H9 (cell line): ENCODE data around the gene GCK. TPM values are rescaled to one million over a fixed set of nuclear protein-coding genes. Genes with fewer than 3 reads are reported as not detected.

Source experiments
- DNase-seq: peaks from one replicate; pipeline ENCODE4 v3.0.0-alpha.2; 2017
- H2AFZ ChIP-seq: one replicate; pipeline ENCODE4 v1.6.1; 2013; ENCODE audit warnings: mild to moderate bottlenecking, low read length, control low read depth, moderate library complexity
- H2AK5ac ChIP-seq: 2 replicates; pipeline ENCODE4 v1.6.1; 2013; ENCODE audit warnings: low read length, control low read depth, mixed read lengths; ENCODE audit not compliant: insufficient read length
- H2BK120ac ChIP-seq: one replicate; pipeline ENCODE4 v1.6.1; 2013; ENCODE audit warnings: low read depth, mild to moderate bottlenecking, low read length, control low read depth, inconsistent platforms; ENCODE audit not compliant: poor library complexity, severe bottlenecking
- H2BK12ac ChIP-seq: 2 replicates; pipeline ENCODE4 v1.6.1; 2013; ENCODE audit warnings: low read length, control low read depth, mixed read lengths, low read depth; ENCODE audit not compliant: insufficient read length
- H2BK15ac ChIP-seq: 2 replicates; pipeline ENCODE4 v1.6.1; 2013; ENCODE audit warnings: low read depth, low read length, control low read depth
- H2BK20ac ChIP-seq: one replicate; pipeline ENCODE4 v1.6.1; 2013; ENCODE audit warnings: low read depth, mild to moderate bottlenecking, low read length, control low read depth, inconsistent platforms; ENCODE audit not compliant: poor library complexity, severe bottlenecking
- H2BK5ac ChIP-seq: 2 replicates; pipeline ENCODE4 v1.6.1; 2013; ENCODE audit warnings: low read length, control low read depth, mixed read lengths; ENCODE audit not compliant: insufficient read length
- H3K14ac ChIP-seq: 2 replicates; pipeline ENCODE4 v1.6.1; 2013; ENCODE audit warnings: low read length, control low read depth; ENCODE audit not compliant: insufficient read depth
- H3K18ac ChIP-seq: 2 replicates; pipeline ENCODE4 v1.6.1; 2013; ENCODE audit warnings: low read depth, mild to moderate bottlenecking, mixed read lengths, low read length, control low read depth; ENCODE audit not compliant: insufficient read length
- H3K23ac ChIP-seq: 2 replicates; pipeline ENCODE4 v1.6.1; 2013; ENCODE audit warnings: low read length, control low read depth, mixed read lengths, low read depth; ENCODE audit not compliant: insufficient read length
- H3K23me2 ChIP-seq: 2 replicates; pipeline ENCODE4 v1.6.1; 2013; ENCODE audit warnings: low read depth, mild to moderate bottlenecking, mixed read lengths, low read length, control low read depth; ENCODE audit not compliant: insufficient read length, poor library complexity, severe bottlenecking
- H3K27ac ChIP-seq: 2 replicates; pipeline ENCODE4 v1.5.1; 2013; ENCODE audit warnings: low read length, control low read depth, mixed read lengths, low read depth; ENCODE audit not compliant: insufficient read length
- H3K27me3 ChIP-seq: 2 replicates; pipeline ENCODE4 v1.6.1; 2013; ENCODE audit warnings: low read length, control low read depth, inconsistent platforms; ENCODE audit not compliant: insufficient read depth
- H3K4ac ChIP-seq: 2 replicates; pipeline ENCODE4 v1.6.1; 2013; ENCODE audit warnings: low read depth, mild to moderate bottlenecking, control low read depth, inconsistent platforms, low read length, moderate library complexity
- H3K4me1 ChIP-seq: 2 replicates; pipeline ENCODE4 v1.6.1; 2013; ENCODE audit warnings: low read length, control low read depth, inconsistent platforms; ENCODE audit not compliant: insufficient read depth
- H3K4me2 ChIP-seq: 2 replicates; pipeline ENCODE4 v1.6.1; 2013; ENCODE audit warnings: low read length, control low read depth, mixed read lengths; ENCODE audit not compliant: insufficient read length, insufficient read depth
- H3K56ac ChIP-seq: 2 replicates; pipeline ENCODE4 v1.6.1; 2013; ENCODE audit warnings: low read depth, mild to moderate bottlenecking, mixed read lengths, low read length, control low read depth; ENCODE audit not compliant: insufficient read length
- H3K79me1 ChIP-seq: 2 replicates; pipeline ENCODE4 v1.6.1; 2013; ENCODE audit warnings: low read depth, mild to moderate bottlenecking, moderate library complexity, low read length, control low read depth, inconsistent platforms; ENCODE audit not compliant: insufficient read depth, poor library complexity, severe bottlenecking
- H3K79me2 ChIP-seq: 2 replicates; pipeline ENCODE4 v1.6.1; 2013; ENCODE audit warnings: low read length, control low read depth, inconsistent platforms; ENCODE audit not compliant: insufficient read depth
- H3K9ac ChIP-seq: 2 replicates; pipeline ENCODE4 v1.6.1; 2013; ENCODE audit warnings: low read length, control low read depth, mixed read lengths; ENCODE audit not compliant: insufficient read length; ENCODE audit errors: extremely low read depth
- H3K9me3 ChIP-seq: one replicate; pipeline ENCODE4 v1.6.1; 2013; ENCODE audit warnings: low read depth, low read length, inconsistent platforms; ENCODE audit not compliant: control insufficient read depth
- H3T11ph ChIP-seq: one replicate; pipeline ENCODE4 v1.6.1; 2013; ENCODE audit warnings: mild to moderate bottlenecking, low read length, control low read depth, inconsistent platforms
- H4K20me1 ChIP-seq: one replicate; pipeline ENCODE4 v1.6.1; 2013; ENCODE audit not compliant: control insufficient read depth, insufficient read length, insufficient read depth
- H4K5ac ChIP-seq: 2 replicates; pipeline ENCODE4 v1.6.1; 2013; ENCODE audit warnings: low read depth, mild to moderate bottlenecking, mixed read lengths, low read length, control low read depth; ENCODE audit not compliant: insufficient read length
- H4K8ac ChIP-seq: replicated peaks from 2 replicates; pipeline ENCODE4 v1.6.1; 2013; ENCODE audit warnings: low read length, control low read depth, mixed read lengths, low read depth; ENCODE audit not compliant: insufficient read length
- H4K91ac ChIP-seq: 2 replicates; pipeline ENCODE4 v1.6.1; 2013; ENCODE audit warnings: low read depth, mild to moderate bottlenecking, moderate library complexity, mixed read lengths, low read length, control low read depth; ENCODE audit not compliant: insufficient read length
- H3K27ac Mint-ChIP-seq, 3 experiments: 2 replicates in 2 of 3; 3 replicates in 1 of 3; pipeline ENCODE4 v1.8.0; 2020 to 2021; ENCODE audit warnings: mixed read lengths in 3 of 3, mild to moderate bottlenecking in 1 of 3, moderate library complexity in 1 of 3
- H3K27me3 Mint-ChIP-seq: 2 replicates; pipeline ENCODE4 v1.8.0; 2021; ENCODE audit warnings: low read depth, mild to moderate bottlenecking, moderate library complexity, mixed read lengths
- H3K36me3 Mint-ChIP-seq, 3 experiments: 2 replicates in 2 of 3; 3 replicates in 1 of 3; pipeline ENCODE4 v1.8.0; 2020 to 2021; ENCODE audit warnings: low read depth in 3 of 3, mixed read lengths in 3 of 3; ENCODE audit not compliant: insufficient read depth in 1 of 3
- H3K4me1 Mint-ChIP-seq, 2 experiments: 2 replicates each; pipeline ENCODE4 v1.8.0; 2020; ENCODE audit warnings: mixed read lengths in 2 of 2
- H3K4me3 Mint-ChIP-seq, 2 experiments: 2 replicates in 1 of 2; 3 replicates in 1 of 2; pipeline ENCODE4 v1.8.0; 2020 to 2021; ENCODE audit warnings: mild to moderate bottlenecking in 2 of 2, mixed read lengths in 2 of 2, moderate library complexity in 1 of 2
- H3K9me3 Mint-ChIP-seq, 2 experiments: 2 replicates in 1 of 2; 3 replicates in 1 of 2; pipeline ENCODE4 v1.8.0; 2020; ENCODE audit warnings: mild to moderate bottlenecking in 2 of 2, mixed read lengths in 2 of 2, moderate library complexity in 1 of 2
- WGBS: extraction: QIAGEN DNeasy Blood & Tissue Kit; methylation state at CpG from one replicate; pipeline ENCODE4 v1.1.7; 2013; ENCODE audit warnings: missing lambda C conversion rate, low lambda C conversion rate, mixed read lengths; ENCODE audit not compliant: insufficient read length; ENCODE audit errors: extremely low coverage; 5-methylcytosine and 5-hydroxymethylcytosine counted together
- total RNA-seq: library from RNA; stranded (reverse); gene quantifications from 2 replicates; pipeline ENCODE4 v1.2.1, GENCODE V29; 2021
- TF ChIP-seq, protein P1 (sequence below): fragments of 200-600 bp; sonication (generic); conservative IDR thresholded peaks from 3 replicates; pipeline ENCODE4 v1.8.0; 2021; ENCODE audit warnings: antibody characterized with exemption, mild to moderate bottlenecking

GCK gene
- total RNA-seq, 1 experiment from 2014 or later = 0.98 TPM

DNA sequence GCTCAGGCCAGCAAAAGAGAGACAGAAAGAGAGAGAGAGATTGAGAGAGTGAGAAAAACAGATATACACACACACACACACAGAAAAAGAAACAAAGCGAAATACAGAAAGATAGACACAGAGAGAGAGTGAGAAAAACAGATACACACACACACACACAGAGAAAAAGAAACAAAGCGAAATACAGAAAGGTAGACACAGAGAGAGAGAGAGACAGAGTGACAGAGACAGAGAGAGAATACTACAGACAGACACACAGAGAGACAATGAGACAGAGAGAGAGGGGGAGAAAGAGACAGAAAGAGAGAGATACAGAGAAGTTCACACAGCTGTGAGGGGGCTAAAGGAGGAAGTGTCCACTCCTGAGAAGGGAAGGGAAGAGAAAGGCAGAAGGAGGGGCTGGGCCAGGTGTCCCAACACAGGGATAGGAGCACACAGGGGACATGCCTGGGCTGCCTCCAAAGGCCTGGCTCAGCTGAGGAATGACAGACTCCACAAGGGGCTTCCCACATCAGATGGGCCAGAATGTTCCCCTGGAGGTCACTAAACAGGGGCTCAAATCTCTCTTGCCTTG is 4.3 kb downstream of the GCK start:
- H2AK5ac ChIP-seq = no peak overlapping the region
- H4K20me1 ChIP-seq = no peaks in the 10 kb centered on the region
- H3K9me3 ChIP-seq = peaks cover 7% of the 10 kb centered on the region
- H2AFZ ChIP-seq = no peak overlapping the region
- H2BK15ac ChIP-seq = no peak overlapping the region
- no peak overlapping the region for H2BK20ac ChIP-seq
- H3K4me1 Mint-ChIP-seq = peaks cover 22 to 28% of the 10 kb centered on the region in 2 experiments
- H3K9me3 Mint-ChIP-seq = peaks cover 11 to 12% of the 10 kb centered on the region in 2 experiments; a peak in 4 of 5 replicates
- H3K4ac ChIP-seq = no peak overlapping the region
- H3K23me2 ChIP-seq = no peaks in the 10 kb centered on the region
- H3K4me3 Mint-ChIP-seq = no peak overlapping the region
- H3K79me2 ChIP-seq = no peaks in the 10 kb centered on the region
- no peaks in the 10 kb centered on the region for H3K4me1 ChIP-seq
- no peak overlapping the region for H3T11ph ChIP-seq
- H2BK5ac ChIP-seq = no peak overlapping the region
- no peak overlapping the region for H4K91ac ChIP-seq
- H2BK12ac ChIP-seq = no peak overlapping the region
- H3K4me2 ChIP-seq = no peak overlapping the region
- H3K36me3 Mint-ChIP-seq = peaks cover 0 to 7% (median 2%) of the 10 kb centered on the region in 3 experiments; a peak in 2 of 7 replicates
- no CpG with 5 or more reads among the region's 2 CpGs for WGBS
- no peak overlapping the region for H4K5ac ChIP-seq
- no peak for DNase-seq
- H3K18ac ChIP-seq = no peak overlapping the region
- no peak overlapping the region for H3K14ac ChIP-seq
- H3K9ac ChIP-seq = no peak overlapping the region
- no peak overlapping the region for H3K56ac ChIP-seq
- H2BK120ac ChIP-seq = no peak overlapping the region
- no peak overlapping the region for H3K27ac ChIP-seq
- H4K8ac ChIP-seq = no peak overlapping the region
- H3K79me1 ChIP-seq = no peaks in the 10 kb centered on the region
- TF ChIP-seq, protein P1, sequence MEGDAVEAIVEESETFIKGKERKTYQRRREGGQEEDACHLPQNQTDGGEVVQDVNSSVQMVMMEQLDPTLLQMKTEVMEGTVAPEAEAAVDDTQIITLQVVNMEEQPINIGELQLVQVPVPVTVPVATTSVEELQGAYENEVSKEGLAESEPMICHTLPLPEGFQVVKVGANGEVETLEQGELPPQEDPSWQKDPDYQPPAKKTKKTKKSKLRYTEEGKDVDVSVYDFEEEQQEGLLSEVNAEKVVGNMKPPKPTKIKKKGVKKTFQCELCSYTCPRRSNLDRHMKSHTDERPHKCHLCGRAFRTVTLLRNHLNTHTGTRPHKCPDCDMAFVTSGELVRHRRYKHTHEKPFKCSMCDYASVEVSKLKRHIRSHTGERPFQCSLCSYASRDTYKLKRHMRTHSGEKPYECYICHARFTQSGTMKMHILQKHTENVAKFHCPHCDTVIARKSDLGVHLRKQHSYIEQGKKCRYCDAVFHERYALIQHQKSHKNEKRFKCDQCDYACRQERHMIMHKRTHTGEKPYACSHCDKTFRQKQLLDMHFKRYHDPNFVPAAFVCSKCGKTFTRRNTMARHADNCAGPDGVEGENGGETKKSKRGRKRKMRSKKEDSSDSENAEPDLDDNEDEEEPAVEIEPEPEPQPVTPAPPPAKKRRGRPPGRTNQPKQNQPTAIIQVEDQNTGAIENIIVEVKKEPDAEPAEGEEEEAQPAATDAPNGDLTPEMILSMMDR = no peak
- peaks cover 11% of the 10 kb centered on the region for H3K27me3 Mint-ChIP-seq
- no peak overlapping the region for H3K23ac ChIP-seq
- peak overlapping the region in 1 of 3 experiments; percentile 45; a peak in 2 of 7 replicates for H3K27ac Mint-ChIP-seq
- no peaks in the 10 kb centered on the region for H3K27me3 ChIP-seq
